Femur (tissue), 1 donor: ENCODE measurements around the gene GPS1.

Experiments used
- DNase-seq: peaks from one replicate; pipeline ENCODE4 v3.0.0-alpha.2; 2017

Gene GPS1

GRCh38 chr17:82015311-82015971 is 36.3 kb upstream of the GPS1 start:
- no peak for DNase-seq

- DNase-seq: no peak
Observed at GRCh38 chr17:82016061-82016874, 35.4 kb upstream of the GPS1 start.

- DNase-seq: no peak
Observed at GRCh38 chr17:82016875-82017459, 34.7 kb upstream of the GPS1 start.

- no peak for DNase-seq
Observed at GRCh38 chr17:82017612-82018151, 34.0 kb upstream of the GPS1 start.

- no peak for DNase-seq
Observed at GRCh38 chr17:82018152-82018988, 33.3 kb upstream of the GPS1 start.

GRCh38 chr17:82018989-82019689 is 32.6 kb upstream of the GPS1 start:
- DNase-seq: no peak

- no peak for DNase-seq
Observed at GRCh38 chr17:82019690-82020571, 31.8 kb upstream of the GPS1 start.

GRCh38 chr17:82020572-82021106 is 31.1 kb upstream of the GPS1 start:
- no peak for DNase-seq

- peak; percentile 85 for DNase-seq
Observed at GRCh38 chr17:82021107-82021899, 30.4 kb upstream of the GPS1 start.

- DNase-seq: no peak
Observed at GRCh38 chr17:82021900-82022309, 29.8 kb upstream of the GPS1 start.

GRCh38 chr17:82022310-82022980 is 29.3 kb upstream of the GPS1 start, which contains the start of gene CENPX:
CENPX (minus strand) TSS chr17:82022878; CDS start chr17:82022861, 17 bp downstream.
- no peak for DNase-seq

- peak; percentile 100 for DNase-seq
Observed at GRCh38 chr17:82022981-82023446, 28.7 kb upstream of the GPS1 start, which contains the start of gene LRRC45. LRRC45 (plus strand) TSS chr17:82023305; CDS start chr17:82023644, 339 bp downstream.

- DNase-seq: no peak
Observed at GRCh38 chr17:82023447-82024241, 28.1 kb upstream of the GPS1 start.

GRCh38 chr17:82024859-82025258 is 26.8 kb upstream of the GPS1 start:
- DNase-seq: no peak

GRCh38 chr17:82025401-82026107 is 26.1 kb upstream of the GPS1 start:
- no peak for DNase-seq

- DNase-seq: no peak
Observed at GRCh38 chr17:82028246-82028645, 23.5 kb upstream of the GPS1 start.

GRCh38 chr17:82028966-82029365 is 22.7 kb upstream of the GPS1 start:
- DNase-seq: no peak
